ENCODE results near the gene KIAA0825. TPM values are rescaled to one million over a fixed set of nuclear protein-coding genes. Genes with fewer than 3 reads are reported as not detected.
"Not testable (repeated sequence)": the region's sequence is repeated elsewhere in the genome, so short reads cannot be mapped to it uniquely, and the experiment has no call there.

The KIAA0825 gene
- total RNA-seq, 1 experiment from 2014 or later: 1.6 TPM

GRCh38 chr5:94355811-94356210, 262.6 kb downstream of the KIAA0825 start:
- POLR2A ChIA-PET: no interaction called here
- intact Hi-C loops (cut with micrococcal nuclease; ENCODE audit: unreplicated experiment): no loop called here
- no peak for ATAC-seq
- no TSS peak for BruUV-seq (replicated peaks)
- Histone ChIP-seq H3K27me3 (ENCODE audit: control insufficient read depth, insufficient read depth, low read length) (no peaks in the 10 kb centered on the region), H3K27ac (ENCODE audit: low read length) (no peak overlapping the region), H3K36me3 (ENCODE audit: control insufficient read depth, insufficient read depth, low read length) (no peaks in the 10 kb centered on the region), H3K4me3 (ENCODE audit: low read depth in 2 of 2, low read length in 2 of 2) (no peak overlapping the region), H3K4me1 (ENCODE audit: control insufficient read depth, insufficient read depth, low read length) (no peaks in the 10 kb centered on the region), H3K9me3 (ENCODE audit: control insufficient read depth, insufficient read depth, low read depth, low read length) (no peaks in the 10 kb centered on the region)
- no peak for DNase-seq (ENCODE audit: low read depth, low spot score)
- TF ChIP-seq CTCF (IDR thresholded peaks at IDR 0.05) (no peak), REST (IDR thresholded peaks at IDR 0.05; ENCODE audit: insufficient read depth in 1 of 2, low read depth in 2 of 2, low read length in 1 of 2) (no peak)
- in situ Hi-C loops (cut with HindIII; ENCODE audit: low pct_unique_long_range_greater_than_20kb, low sequenced_read_pairs): no loop called here
- CTCF ChIA-PET: no interaction called here

DNA sequence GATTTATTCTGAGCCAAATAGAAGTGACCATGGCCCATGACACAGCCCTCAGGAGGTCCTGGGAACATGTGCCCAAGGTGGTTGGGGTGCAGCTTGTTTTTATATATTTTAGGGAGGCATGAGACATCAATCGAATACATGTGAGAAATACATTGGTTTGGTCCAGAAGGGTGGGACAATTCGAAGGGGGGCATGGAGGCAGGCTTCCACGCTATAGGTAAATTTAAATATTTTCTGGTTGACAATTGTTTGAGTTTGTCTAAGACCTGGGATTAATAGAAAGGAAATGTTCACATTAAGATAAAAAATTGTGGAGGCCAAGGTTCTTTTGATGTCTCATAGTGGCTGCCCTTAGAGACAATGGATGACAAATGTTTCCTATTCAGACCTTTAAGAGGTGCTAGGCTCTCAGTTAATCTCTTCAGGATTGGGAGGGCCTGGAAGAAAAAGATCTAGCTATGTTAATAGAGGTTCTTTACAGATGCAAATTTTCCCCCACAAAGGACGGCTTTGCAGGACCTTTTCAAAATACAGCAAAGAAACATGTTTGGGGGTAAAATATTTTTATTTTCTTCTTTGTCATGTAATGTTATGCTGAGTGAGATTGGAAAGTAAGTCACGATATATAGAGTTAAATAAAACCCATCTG, 263.4 kb downstream of the KIAA0825 start:
- DNase-seq (ENCODE audit: low read depth, low spot score); in situ Hi-C loops (cut with HindIII; ENCODE audit: low pct_unique_long_range_greater_than_20kb, low sequenced_read_pairs); H3K27ac ChIP-seq (ENCODE audit: low read length); POLR2A ChIA-PET; H3K9me3 ChIP-seq (ENCODE audit: control insufficient read depth, insufficient read depth, low read depth, low read length); H3K36me3 ChIP-seq (ENCODE audit: control insufficient read depth, insufficient read depth, low read length); intact Hi-C loops (cut with micrococcal nuclease; ENCODE audit: unreplicated experiment); CTCF ChIA-PET; BruUV-seq (replicated peaks); H3K4me3 ChIP-seq (ENCODE audit: low read depth in 2 of 2, low read length in 2 of 2); H3K27me3 ChIP-seq (ENCODE audit: control insufficient read depth, insufficient read depth, low read length); ATAC-seq; H3K4me1 ChIP-seq (ENCODE audit: control insufficient read depth, insufficient read depth, low read length): not testable (repeated sequence)

GRCh38 chr5:94353605-94354004, 264.8 kb downstream of the KIAA0825 start:
- Histone ChIP-seq H3K27ac (ENCODE audit: low read length) (no peak overlapping the region), H3K4me1 (ENCODE audit: control insufficient read depth, insufficient read depth, low read length) (no peaks in the 10 kb centered on the region), H3K9me3 (ENCODE audit: control insufficient read depth, insufficient read depth, low read depth, low read length) (no peaks in the 10 kb centered on the region), H3K27me3 (ENCODE audit: control insufficient read depth, insufficient read depth, low read length) (no peaks in the 10 kb centered on the region), H3K36me3 (ENCODE audit: control insufficient read depth, insufficient read depth, low read length) (no peaks in the 10 kb centered on the region), H3K4me3 (ENCODE audit: low read depth in 2 of 2, low read length in 2 of 2) (no peak overlapping the region)
- in situ Hi-C loops (cut with HindIII; ENCODE audit: low pct_unique_long_range_greater_than_20kb, low sequenced_read_pairs): no loop called here
- CTCF ChIA-PET: no interaction called here
- ATAC-seq: no peak
- intact Hi-C loops (cut with micrococcal nuclease; ENCODE audit: unreplicated experiment): no loop called here
- no peak for DNase-seq (ENCODE audit: low read depth, low spot score)
- no TSS peak for BruUV-seq (replicated peaks)
- TF ChIP-seq CTCF (IDR thresholded peaks at IDR 0.05): no peak
- TF ChIP-seq REST (IDR thresholded peaks at IDR 0.05; ENCODE audit: insufficient read depth in 1 of 2, low read depth in 2 of 2, low read length in 1 of 2): no peak
- no peak for TF ChIP-seq SIN3A (IDR thresholded peaks at IDR 0.05; ENCODE audit: borderline replicate concordance, insufficient read depth, low read depth, low read length)
- TF ChIP-seq POLR2AphosphoS5 (IDR thresholded peaks at IDR 0.05; ENCODE audit: low read depth, low read length): no peak
- TF ChIP-seq TCF7L2 (IDR thresholded peaks at IDR 0.05; ENCODE audit: low read depth, low read length): no peak
- POLR2A ChIA-PET: no interaction called here

Measured in Panc1 (cell line).